ENCODE measurements around the gene GDF10. TPM values are rescaled to one million over a fixed set of nuclear protein-coding genes. Genes with fewer than 3 reads are reported as not detected.

GDF10 gene
- polyA plus RNA-seq, 1 donor from 2014 or later = 0.66 TPM

DNA sequence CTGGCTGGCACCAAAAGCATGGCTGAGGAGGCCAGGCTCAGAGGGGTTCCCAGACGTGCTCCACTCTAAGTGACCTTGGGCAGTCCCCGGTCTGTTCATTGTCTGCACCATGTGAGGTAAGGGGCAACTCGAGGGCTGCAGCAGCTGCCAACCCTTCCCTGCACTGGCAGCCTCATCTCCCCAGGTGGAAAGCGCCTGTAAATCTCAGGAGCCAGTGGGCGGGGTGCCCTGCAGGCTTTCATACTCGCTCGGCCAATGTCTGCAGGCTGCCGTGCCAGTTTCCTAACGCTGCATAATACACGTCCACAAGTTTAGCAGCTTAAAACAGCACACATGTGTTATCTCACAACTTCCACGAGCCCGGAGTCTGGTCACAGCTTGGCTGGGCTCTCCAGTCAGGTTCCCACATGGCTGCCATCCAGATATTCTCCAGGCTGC lies 12.6 kb upstream of the GDF10 start:
- Histone ChIP-seq H3K9me3 (ENCODE audit: low read length) (no peaks in the 10 kb centered on the region), H3K4me2 (ENCODE audit: low read length) (no peak overlapping the region), H3F3A (ENCODE audit: insufficient read depth, low read length, poor library complexity, severe bottlenecking) (no peaks in the 10 kb centered on the region), H3K9me2 (ENCODE audit: insufficient read depth, low read length) (no peaks in the 10 kb centered on the region), H3K27ac (ENCODE audit: low read length) (no peak overlapping the region), H3K4me3 (ENCODE audit: low read length) (no peak overlapping the region), H3K9ac (ENCODE audit: low read length) (no peak overlapping the region), H3K36me3 (ENCODE audit: insufficient read depth, low read length) (no peaks in the 10 kb centered on the region), H4K20me1 (ENCODE audit: insufficient read depth) (no peaks in the 10 kb centered on the region), H2AFZ (ENCODE audit: low read depth, low read length) (no peak overlapping the region), H3K27me3 (ENCODE audit: insufficient read depth, low read depth, low read length) (no peaks in the 10 kb centered on the region), H3K79me2 (replicated peaks; ENCODE audit: insufficient read depth, low read length) (no peaks in the 10 kb centered on the region)
- TF ChIP-seq, protein P1, sequence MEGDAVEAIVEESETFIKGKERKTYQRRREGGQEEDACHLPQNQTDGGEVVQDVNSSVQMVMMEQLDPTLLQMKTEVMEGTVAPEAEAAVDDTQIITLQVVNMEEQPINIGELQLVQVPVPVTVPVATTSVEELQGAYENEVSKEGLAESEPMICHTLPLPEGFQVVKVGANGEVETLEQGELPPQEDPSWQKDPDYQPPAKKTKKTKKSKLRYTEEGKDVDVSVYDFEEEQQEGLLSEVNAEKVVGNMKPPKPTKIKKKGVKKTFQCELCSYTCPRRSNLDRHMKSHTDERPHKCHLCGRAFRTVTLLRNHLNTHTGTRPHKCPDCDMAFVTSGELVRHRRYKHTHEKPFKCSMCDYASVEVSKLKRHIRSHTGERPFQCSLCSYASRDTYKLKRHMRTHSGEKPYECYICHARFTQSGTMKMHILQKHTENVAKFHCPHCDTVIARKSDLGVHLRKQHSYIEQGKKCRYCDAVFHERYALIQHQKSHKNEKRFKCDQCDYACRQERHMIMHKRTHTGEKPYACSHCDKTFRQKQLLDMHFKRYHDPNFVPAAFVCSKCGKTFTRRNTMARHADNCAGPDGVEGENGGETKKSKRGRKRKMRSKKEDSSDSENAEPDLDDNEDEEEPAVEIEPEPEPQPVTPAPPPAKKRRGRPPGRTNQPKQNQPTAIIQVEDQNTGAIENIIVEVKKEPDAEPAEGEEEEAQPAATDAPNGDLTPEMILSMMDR (IDR thresholded peaks at IDR 0.05; ENCODE audit: poor library complexity, severe bottlenecking) = no peak
- no peak for TF ChIP-seq POLR2AphosphoS5 (IDR thresholded peaks at IDR 0.05)
- TF ChIP-seq REST (IDR thresholded peaks at IDR 0.05; ENCODE audit: borderline replicate concordance) = no peak
- TF ChIP-seq EZH2 (IDR thresholded peaks at IDR 0.05; ENCODE audit: borderline replicate concordance, insufficient read depth, low read length, poor library complexity, severe bottlenecking) = no peak
- no peak for TF ChIP-seq TAF1 (IDR thresholded peaks at IDR 0.05; ENCODE audit: low read depth)
- TF ChIP-seq EP300 (conservative IDR thresholded peaks at IDR 0.05; ENCODE audit: poor library complexity, severe bottlenecking) = no peak

DNA sequence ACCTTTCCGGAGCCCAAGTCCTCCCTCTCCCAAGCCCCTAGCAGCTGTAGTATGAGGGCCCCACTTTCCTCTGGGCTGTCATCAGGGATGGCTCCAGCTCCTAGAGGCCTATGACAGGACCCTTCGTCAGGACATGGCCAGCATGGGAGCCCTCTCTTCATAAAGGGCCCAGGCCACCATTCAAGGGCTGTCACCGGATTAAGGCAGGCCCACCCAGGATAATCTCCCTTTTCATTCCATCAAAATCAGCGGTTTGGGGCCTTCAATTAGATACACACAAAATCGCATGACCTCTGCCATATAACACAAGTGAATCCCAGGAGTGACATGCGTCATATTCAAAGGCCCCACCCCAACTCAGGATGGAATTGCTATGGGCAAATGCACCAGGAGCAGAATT lies 12.2 kb upstream of the GDF10 start:
- H3K79me2 ChIP-seq (replicated peaks; ENCODE audit: insufficient read depth, low read length) = no peaks in the 10 kb centered on the region
- H3K36me3 ChIP-seq (ENCODE audit: insufficient read depth, low read length) = no peaks in the 10 kb centered on the region
- H3K4me3 ChIP-seq (ENCODE audit: low read length) = no peak overlapping the region
- H3K9ac ChIP-seq (ENCODE audit: low read length) = no peak overlapping the region
- no peak for TF ChIP-seq EZH2 (IDR thresholded peaks at IDR 0.05; ENCODE audit: borderline replicate concordance, insufficient read depth, low read length, poor library complexity, severe bottlenecking)
- no peak for TF ChIP-seq POLR2AphosphoS5 (IDR thresholded peaks at IDR 0.05)
- no peak for TF ChIP-seq REST (IDR thresholded peaks at IDR 0.05; ENCODE audit: borderline replicate concordance)
- no peak for TF ChIP-seq MXI1 (conservative IDR thresholded peaks at IDR 0.05; ENCODE audit: poor library complexity, severe bottlenecking)
- TF ChIP-seq SMC3 (conservative IDR thresholded peaks at IDR 0.05; ENCODE audit: poor library complexity) = no peak
- TF ChIP-seq RAD21 (conservative IDR thresholded peaks at IDR 0.05) = no peak
- TF ChIP-seq, protein P1 (IDR thresholded peaks at IDR 0.05; ENCODE audit: poor library complexity, severe bottlenecking) = no peak
- no peak for TF ChIP-seq TAF1 (IDR thresholded peaks at IDR 0.05; ENCODE audit: low read depth)
- TF ChIP-seq EP300 (conservative IDR thresholded peaks at IDR 0.05; ENCODE audit: poor library complexity, severe bottlenecking) = no peak
- H3F3A ChIP-seq (ENCODE audit: insufficient read depth, low read length, poor library complexity, severe bottlenecking) = no peaks in the 10 kb centered on the region
- H2AFZ ChIP-seq (ENCODE audit: low read depth, low read length) = no peak overlapping the region
- H4K20me1 ChIP-seq (ENCODE audit: insufficient read depth) = no peaks in the 10 kb centered on the region
- no peaks in the 10 kb centered on the region for H3K9me3 ChIP-seq (ENCODE audit: low read length)
- H3K4me2 ChIP-seq (ENCODE audit: low read length) = no peak overlapping the region
- no peaks in the 10 kb centered on the region for H3K9me2 ChIP-seq (ENCODE audit: insufficient read depth, low read length)
- no peaks in the 10 kb centered on the region for H3K27me3 ChIP-seq (ENCODE audit: insufficient read depth, low read depth, low read length)
- H3K27ac ChIP-seq (ENCODE audit: low read length) = no peak overlapping the region

Measured in neural cell (in vitro differentiated cells).